Suppressor macrophage treated with lipopolysaccharide for 1 hour (primary cell): ENCODE results near the gene VIT.

Experiments
- DNase-seq, 3 donors: peaks; one replicate each; pipeline ENCODE4 v3.0.0-alpha.2; 2020 to 2022

The VIT gene

DNA sequence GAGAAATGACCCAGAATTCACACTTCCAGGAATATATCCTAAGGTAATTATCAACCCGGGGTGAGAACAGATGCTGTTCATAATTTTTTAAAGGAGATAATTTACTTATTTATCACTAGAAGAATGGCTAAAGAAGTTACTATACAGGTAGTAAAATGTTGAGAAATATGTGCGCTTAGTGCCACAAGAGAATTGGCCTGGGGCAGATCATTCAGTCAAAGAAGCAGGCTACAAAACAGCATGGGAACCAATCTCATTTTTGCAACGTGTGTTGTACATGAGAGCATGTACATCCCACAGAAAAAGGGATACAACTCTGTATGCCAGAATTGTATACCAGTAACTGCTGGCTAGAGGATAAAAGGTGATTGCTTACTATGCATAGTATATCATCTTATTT, 75.2 kb downstream of the VIT start:
- no peak for DNase-seq

DNA sequence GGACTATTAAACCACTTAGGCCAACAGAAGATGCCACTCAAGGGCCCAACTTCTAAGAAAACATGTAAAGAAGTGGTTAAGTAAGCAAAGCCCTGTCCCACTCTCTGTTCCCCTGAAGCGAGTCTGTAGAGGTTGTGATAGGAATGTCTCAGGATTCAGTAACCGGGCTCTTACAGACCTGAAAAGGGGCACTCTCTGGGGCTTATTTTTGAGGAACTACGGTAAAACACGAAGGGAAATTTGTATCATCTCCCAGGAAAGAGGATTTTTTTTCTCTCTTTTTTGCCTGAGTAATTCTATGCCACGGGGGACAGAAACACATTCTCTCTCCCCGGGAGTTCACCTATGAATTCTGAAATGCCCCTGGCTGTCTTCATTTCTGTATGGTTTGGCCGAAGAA, 77.4 kb downstream of the VIT start:
- no peak for DNase-seq

DNA sequence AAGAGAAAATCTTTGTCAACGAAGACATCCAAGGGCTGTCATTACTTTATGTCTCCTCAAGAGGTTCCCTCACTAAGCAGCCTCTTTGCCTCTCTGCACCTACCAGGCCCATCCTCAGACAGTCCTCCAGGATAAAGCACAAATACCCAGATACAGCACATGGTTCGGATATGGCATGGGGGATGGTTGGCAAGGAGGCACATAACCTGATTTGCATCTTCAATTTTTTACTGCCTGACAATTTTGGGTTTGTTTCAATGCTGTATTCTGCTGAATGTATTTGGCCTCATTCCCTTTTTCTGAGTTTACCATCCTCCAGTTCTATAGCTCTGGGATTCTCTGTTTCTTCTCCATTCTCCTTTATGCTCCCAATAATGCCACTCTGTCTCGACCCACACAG, 78.8 kb downstream of the VIT start:
- DNase-seq = no peak

- no peak for DNase-seq
These were observed 79.3 kb downstream of the VIT start for GRCh38 chr2:36775806-36776205.

- DNase-seq = no peak
These were observed 80.8 kb downstream of the VIT start for GRCh38 chr2:36777272-36777671.

- DNase-seq = no peak
These were observed 81.3 kb downstream of the VIT start for GRCh38 chr2:36777788-36778187.

DNA sequence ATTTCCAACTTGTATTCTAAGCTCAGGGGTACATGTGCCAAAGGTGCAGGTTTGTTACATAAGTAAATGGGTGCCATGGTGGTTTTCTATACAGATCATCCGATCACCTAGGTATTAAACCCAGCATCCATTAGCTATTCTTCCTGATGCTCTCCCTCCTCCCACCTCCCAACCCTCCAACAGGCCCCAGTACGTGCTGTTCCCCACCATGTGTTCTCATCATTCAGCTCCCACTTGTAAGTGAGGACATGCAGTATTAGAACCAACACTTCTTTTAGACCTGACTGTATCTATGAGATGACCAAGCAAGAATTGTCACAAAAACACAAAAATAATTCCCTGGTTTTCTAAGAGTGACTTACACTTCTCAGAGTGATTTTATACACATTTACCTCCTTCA, 83.0 kb downstream of the VIT start:
- no peak for DNase-seq

DNA sequence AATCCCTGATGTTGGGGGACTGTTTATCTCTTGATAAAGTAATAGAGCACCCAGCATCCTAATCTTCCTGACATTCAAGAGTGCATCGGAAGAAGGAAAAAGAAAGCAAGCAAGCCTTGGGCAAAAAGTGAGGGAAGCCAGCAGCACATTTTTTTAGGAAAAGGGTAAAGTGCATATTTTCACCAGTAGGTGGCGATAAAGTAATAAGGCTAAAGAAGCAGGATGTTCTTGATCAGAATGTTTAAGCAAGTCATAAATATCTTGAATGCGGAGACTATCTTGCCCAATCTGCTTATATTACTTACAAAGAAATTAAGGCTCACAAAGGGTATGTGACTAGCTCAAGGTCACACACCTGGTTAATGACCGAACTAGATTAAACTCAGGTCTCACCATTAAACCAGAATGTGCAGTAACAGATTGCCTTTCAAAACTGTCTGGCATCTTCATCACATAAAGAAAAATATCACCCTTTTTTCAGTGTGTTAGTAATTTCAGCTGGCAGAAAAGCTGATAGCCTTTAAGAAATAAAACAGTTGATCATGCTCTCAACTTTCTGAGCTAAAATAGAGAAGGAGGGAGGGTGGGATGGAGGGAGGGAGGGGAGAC, 83.8 kb downstream of the VIT start:
- DNase-seq = peak; percentile 52 to 76 (median 76)

DNA sequence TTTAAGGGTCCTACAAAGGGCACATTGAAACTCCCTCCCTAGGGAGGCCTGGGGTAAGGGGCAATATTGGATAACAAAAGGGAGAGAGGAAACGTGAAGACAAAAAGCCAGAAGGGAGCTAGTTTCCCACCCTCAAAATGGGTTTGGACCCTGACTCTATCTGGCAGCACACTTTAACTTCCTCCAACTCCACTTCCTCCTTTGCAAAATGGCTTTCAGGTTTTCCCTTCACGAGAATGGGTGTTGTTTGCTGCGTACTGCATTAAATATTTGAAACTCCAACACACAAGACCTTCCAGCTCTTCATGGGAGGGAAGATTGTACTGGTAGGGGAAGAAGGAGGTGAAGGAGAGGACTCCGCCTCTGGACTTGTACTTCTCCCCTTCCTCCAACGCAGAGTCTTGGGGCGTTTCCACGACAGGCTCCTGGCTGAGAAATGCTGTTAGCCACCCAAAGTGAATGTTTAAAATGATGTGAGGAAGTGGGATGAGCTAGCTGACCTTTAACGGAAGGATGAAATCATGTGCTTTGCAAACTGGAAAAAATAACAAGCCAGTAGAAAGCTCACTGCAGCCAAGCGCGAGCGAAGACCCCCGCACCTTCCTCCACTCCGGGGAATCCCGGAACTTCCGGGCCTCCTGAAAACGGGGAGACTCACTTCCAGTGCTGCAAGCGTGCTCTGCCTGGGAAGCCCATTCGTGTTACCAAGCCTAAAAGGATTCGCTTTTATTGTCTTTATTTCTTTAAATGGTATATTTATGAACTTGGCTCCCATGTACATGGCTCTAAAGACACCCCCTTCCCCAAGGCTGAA, 85.6 kb downstream of the VIT start:
- DNase-seq = peak in 2 of 3 donors; percentile 14

DNA sequence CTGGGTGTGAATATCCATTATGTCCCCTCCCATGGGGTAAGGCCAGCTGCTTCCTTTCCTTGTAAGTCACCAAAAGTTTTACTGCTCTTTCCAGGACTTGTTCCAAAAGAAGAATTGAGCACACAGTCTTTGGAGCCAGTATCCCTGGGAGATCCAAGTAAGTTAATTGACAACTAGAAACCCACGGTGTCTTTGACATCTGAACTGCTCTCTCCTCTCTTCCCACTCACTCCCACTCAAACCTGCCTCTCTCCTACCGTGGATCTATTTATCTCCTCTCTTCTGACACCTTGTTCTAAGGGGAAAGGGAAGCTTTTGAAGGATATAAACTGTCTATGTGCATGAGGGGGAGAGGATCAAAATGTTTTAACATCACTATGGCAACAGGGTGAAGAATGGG, 86.7 kb downstream of the VIT start:
- no peak for DNase-seq

DNA sequence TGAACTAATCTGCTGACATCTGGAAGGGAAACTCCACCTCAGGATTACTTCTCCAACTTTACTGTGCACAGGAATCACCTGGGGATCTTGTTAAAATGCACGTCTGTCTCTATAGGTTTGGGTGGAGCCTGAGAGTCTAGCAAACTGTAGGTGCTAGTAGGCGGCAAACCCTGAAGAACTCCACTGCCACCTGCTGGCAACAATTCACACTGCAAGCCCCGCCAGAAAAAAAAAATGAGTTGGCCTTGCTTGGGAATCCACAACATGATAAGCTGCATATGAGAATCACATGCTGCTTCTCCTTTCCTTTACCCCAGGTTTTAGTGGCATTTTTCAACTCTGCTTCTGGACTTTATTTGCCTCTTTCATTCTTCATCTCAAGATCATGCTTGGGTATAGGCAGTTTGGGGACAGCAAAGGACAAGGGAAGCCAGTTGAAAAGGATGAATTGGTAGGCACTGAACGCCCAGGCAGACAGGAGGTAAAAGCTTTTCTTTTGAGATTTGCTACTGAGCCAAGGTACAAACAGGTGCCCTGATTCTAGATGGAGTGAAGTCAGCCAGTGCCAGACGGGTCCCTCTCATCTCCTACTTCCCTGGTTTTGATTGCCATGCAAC, 88.8 kb downstream of the VIT start:
- peak; percentile 63 to 69 (median 67) for DNase-seq

DNA sequence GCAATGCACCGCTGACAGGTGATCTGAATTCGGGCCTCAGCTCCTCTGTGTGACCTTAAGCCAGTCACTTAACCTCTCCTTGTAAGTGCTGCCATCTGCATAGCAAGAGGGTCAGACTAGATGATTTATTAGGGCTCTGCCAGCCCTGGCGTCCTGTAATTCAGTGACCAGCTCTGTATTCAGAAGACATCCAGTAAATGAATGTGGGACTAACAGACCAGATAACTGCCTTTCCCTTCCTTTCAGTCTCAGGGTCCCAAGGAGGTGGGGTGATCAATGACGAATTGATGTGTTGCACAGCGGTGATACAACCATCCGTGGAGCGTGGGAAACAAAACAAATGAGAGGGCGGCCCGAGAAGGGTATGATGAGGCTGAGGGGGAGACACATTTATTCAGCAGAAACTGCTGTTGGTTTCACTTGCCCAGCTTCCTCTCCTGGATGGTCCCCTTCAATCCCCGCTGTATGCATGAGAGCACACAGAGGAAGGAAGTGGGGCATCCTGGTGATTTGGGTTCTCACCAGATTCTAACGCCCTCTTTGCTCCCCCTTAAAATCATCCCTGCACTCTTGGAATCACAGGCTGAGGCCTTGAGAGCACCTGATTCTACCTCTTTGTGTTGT, 92.8 kb downstream of the VIT start:
- peak in 2 of 3 donors; percentile 7 to 14 for DNase-seq

DNA sequence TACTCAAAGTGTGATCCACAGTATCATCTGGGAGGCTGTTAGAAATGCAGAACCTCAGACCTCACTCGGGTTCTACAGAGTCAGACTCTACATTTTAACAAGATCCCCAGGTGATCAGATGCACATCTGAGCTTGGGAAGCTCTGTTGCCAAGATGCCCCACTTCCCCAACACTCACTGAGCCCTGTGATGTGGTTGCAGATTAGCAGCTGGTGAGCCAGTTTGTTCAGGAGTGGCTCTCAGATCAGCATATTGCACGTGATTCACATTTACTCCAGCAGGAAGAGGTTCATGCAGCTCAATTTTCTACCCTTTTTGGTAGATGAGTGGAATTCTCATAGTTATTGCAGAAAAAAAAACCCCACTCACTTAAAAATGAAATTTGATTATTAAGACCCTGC, 96.4 kb downstream of the VIT start:
- no peak for DNase-seq

DNA sequence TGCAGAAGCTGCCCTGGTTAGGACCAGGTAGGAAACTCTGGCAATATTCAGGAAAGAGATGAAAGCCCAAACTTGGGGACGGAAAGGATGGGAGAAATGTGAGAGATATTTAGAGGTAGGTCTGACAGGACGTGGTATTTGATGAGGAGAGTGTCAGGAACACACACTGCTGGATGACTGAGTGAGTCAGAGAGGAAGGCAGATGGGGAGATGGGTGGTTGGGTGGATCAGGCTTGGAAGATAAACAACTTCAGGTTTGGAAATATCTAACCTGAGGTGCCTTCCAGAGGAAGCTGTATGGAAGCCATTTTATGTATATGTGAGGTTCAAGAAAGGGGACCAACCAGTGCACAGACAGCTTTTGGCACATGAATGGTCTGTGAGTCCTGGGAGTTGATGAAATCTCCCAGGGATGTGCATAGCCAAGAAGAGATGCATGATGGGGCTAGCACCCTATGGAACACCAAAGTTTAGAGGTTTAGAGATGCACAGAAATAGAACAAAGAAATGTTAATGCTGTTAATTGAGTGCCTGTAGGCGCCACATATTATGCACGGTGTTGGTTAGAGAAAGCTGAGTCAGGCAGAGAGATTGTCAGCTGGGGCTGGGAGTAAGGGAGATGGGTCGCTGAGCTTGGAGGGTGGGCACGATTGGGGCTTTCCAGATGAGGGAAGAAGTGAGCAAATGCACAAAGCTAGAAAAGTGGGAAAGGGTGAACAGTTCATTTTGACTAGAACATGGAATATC, 101.0 kb downstream of the VIT start:
- DNase-seq = no peak

GRCh38 chr2:36798724-36799123, 102.2 kb downstream of the VIT start:
- no peak for DNase-seq

GRCh38 chr2:36800381-36800780, 103.9 kb downstream of the VIT start:
- DNase-seq = no peak

GRCh38 chr2:36801088-36801487, 104.6 kb downstream of the VIT start:
- no peak for DNase-seq

GRCh38 chr2:36802952-36803351, 106.4 kb downstream of the VIT start:
- DNase-seq = no peak

- DNase-seq = no peak
These were observed 109.2 kb downstream of the VIT start for GRCh38 chr2:36805635-36806224.

GRCh38 chr2:36807223-36807886, 110.8 kb downstream of the VIT start:
- no peak for DNase-seq

- DNase-seq = no peak
These were observed 112.0 kb downstream of the VIT start for GRCh38 chr2:36808386-36809068.
